NCI-H82 treated with DMSO at 0.1 percent for 48 hours (cell line): ENCODE results near the gene ITPR2.
"Not testable (repeated sequence)": the region's sequence is repeated elsewhere in the genome, so short reads cannot be mapped to it uniquely, and the experiment has no call there.

Experiments used
- DNase-seq: peaks from one replicate; lab custom pipeline; 2025; ENCODE audit not compliant: unreplicated experiment; lab: John Stamatoyannopoulos, UW

Gene ITPR2

DNA sequence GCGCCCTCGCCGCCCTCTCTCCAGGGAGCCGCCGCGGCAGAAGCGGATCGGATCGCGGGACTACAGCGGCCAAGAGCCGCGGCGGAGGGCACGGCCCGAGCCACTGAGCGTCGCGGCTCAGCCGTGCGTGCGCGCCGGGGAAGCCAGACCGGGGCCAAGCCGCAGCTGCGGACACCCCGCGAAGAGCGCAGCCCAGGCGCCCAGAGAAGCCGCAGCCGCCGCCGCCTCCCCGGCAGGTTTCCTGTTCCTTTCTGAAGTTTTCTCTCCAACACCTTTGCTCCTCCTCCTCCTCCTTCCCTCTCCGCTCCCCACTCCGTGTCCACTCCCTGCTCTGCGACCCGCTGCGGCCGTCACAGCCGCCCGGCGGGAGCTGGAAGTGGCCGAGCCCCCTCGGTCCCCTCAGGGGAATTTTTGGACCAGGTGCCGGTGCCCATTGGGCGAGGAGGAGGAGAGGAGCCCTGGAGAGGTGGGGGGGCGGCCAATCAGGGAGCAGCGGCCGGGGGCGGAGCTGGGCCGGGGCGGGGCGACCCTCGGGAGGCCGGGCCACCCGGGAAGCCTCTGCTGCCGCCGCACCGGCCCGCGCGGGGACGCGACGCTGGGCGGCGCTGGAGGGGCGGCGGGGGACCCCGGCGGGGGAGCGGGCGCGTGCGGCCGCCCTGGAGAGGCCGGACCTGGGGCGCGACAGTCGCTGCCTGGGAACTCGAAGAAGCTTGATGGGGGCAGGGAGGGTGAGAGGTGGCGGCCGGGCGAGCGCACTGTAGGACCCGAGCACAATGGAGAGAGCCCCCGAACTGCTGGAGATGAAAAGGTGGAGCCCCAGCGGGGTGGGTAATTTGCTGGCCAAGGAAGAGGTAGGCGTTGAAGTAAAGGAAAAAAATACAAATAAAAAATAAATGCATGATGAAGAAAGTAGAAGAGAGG is at the start of gene ITPR2:
Gene ITPR2 (minus strand): TSS at position 373 of the 921 bp plus-strand sequence. CDS start 413 bp downstream, outside the sequence.
- peak; percentile 83 for DNase-seq

- DNase-seq = no peak
These were observed 47.6 kb upstream of the ITPR2 start for GRCh38 chr12:26880625-26881024.

DNA sequence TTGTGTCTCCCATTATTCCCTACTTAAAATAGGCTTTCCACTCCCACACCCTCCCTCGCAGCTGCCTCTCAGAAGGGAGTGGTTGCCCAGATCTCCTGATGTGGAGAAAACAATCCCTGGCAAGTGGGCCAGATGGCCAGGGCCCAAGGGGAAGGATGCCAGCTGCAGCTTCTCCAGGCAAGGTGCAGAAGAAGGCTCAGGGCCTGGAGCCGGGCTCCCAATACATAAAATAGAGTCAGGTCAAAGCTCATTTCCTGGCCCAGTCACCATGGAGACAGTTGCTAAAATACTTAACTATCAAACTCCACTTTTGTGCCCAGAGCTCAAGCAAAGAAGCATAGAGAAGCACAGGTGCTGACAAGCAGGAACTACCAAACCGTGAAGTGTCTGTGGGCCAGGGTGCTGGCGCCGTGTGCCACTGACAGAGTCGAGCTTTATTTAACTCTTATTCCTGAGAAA is 45.7 kb upstream of the ITPR2 start:
- DNase-seq = peak; percentile 22

DNA sequence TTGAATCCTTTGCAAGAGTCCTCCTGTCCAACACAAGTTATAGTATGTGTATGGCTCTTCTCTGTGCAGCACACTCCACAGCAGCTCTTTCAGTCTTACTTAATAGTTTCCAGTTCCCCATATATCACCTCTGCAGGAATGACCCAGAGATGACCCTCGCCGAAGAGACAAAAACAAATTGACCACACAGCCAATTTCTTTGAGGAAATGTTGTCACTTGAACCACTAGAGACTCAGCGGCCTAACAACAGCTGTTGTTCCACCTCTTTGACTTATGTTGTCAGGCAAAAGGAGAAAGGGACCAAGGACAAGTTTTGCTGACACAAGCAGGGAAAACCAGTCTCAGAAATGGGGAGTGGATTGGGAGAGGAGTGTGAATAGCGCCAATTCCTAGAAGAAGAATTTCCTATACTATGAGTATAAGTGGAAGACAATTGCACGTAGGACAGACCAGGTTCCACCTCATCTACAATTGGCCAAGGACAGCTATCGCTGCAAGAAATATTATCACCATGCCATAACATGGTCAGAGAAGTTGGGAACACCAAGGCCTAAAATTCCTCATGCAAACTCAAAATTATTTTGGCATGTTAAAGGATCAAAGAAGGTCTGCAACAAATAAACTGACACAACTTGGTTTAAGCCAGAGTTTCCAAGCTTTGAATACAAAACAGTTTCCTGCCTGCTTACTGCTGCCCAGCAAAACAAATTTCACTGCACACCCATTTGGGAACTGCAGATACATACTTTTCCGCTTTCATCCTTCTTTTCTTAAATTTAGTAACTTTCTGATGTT is 41.7 kb upstream of the ITPR2 start:
- no peak for DNase-seq

DNA sequence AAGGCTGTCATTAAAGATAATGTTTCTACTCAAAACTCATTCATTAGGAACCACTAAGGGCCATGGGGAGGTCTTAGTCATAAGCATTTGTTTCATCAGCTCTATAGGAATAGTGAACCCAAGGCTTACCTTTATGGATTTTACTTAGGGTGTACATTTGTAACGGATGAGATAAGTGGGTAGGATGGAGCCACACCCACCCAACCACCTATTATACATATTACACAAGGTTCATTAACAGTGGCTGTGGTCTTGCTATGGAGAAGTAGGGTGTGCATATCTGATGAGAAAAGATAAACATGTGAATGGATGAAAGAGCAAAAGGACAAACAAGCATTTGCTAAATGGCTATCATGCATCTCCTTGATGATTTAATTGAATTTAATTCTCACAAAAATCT is 39.6 kb upstream of the ITPR2 start:
- DNase-seq = no peak

GRCh38 chr12:26871985-26872384 is 39.0 kb upstream of the ITPR2 start:
- DNase-seq = no peak

- no peak for DNase-seq
These were observed 37.8 kb upstream of the ITPR2 start for GRCh38 chr12:26870491-26871419.

- DNase-seq = no peak
These were observed 37.0 kb upstream of the ITPR2 start for GRCh38 chr12:26869908-26870459.

GRCh38 chr12:26869104-26869494 is 36.1 kb upstream of the ITPR2 start:
- no peak for DNase-seq

DNA sequence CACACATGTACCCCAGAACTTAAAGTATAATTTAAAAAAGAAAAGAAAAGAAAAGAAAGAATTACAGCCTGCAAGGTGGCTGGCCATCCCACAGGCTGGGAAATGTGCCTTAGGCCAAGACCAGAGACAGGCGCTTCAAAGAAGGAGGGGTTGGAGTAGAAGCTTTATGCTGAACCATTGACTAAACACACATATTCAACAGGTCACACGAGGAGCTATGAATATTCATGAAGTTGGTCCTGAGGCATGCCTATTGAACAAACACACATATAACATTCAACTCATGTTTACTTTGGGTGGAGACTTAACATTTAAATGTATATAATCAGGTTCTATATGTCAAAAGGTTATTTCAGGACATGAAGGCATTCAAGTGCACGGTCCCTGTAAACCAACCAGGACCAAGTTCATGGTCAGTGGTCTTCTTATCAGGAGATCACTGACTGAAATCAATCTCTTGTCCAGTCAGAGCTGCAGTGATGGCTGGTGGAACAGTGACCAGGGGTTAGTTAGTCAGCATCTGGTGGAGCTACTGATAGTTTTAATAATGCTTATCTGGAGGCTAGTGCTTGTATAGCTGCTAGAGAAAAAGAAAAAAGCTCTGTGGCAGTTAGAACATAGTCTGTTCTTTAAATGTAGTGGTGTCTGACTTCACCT is 35.6 kb upstream of the ITPR2 start:
- DNase-seq = no peak

- DNase-seq = no peak
These were observed 34.1 kb upstream of the ITPR2 start for GRCh38 chr12:26867080-26867479.

DNA sequence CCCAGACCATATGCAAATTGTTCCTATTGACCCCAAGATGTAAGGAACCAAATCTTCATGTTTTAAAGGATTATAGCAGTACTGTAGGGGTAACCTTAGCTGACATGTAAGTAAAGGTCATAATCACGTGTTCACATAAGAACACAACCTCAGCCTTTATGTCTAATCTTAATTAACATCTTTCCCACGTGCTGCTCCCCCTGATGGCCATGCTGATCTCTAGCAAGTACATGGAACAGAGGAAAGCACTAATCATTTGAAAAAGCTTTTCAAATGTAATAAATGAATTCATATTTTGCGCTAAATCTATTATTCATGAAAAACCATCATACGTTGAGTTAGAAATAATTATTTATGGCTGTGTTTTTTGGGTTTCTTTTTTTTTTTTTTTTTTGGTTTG is 30.5 kb upstream of the ITPR2 start:
- peak; percentile 16 for DNase-seq

DNA sequence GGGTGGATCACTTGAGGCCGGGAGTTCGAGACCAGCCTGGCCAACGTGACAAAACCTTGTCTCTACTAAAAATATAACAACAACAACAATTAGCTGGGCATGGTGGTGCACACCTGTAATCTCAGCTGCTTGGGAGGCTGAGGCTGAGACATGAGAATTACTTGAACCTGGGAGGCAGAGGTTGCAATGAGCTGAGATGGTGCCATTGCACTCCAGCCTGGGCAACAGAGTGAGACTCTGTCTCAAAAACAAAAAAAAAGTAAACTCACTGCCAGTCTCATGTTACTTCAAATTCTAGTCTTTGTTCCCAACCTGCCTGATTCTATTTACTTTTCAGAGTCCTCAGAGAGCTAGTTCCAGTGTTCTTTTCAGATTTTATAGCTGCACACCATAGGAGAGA is 29.8 kb upstream of the ITPR2 start:
- not testable (repeated sequence) for DNase-seq

GRCh38 chr12:26861690-26862089 is 28.7 kb upstream of the ITPR2 start:
- no peak for DNase-seq

DNA sequence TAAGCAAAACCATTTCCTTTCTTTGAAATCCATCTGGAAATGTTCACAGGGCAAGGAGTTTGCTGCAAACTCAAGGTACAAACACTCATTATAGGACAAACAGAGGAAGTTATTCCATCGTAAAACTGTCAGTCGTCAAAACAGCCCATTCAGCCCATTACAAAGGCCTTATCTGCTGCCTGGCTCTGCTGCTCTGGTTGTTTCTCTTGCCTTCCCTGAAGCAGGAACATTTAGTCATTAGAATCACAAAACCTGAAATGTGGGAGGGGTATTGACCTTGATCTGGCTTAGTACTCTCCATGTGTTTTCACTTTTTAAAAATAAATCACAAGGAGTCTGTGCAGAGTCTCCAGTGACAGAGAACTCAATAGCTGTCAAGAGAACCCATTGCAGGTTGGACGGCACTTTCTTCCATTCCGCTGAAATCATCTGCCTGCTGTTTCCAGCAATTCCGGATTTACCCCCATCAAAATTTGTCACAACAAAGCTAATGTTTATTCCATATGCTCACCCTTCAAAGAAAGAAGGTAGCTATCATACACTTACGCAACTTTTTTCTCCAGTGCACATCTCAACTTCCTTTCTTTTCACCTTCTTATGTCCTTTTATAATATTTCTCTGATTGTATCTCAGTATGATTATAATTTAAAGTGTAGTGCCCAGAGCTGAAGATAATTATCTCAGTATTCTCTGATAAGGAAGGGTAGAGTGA is 24.6 kb upstream of the ITPR2 start:
- no peak for DNase-seq

- no peak for DNase-seq
These were observed 22.3 kb upstream of the ITPR2 start for GRCh38 chr12:26855337-26855736.

DNA sequence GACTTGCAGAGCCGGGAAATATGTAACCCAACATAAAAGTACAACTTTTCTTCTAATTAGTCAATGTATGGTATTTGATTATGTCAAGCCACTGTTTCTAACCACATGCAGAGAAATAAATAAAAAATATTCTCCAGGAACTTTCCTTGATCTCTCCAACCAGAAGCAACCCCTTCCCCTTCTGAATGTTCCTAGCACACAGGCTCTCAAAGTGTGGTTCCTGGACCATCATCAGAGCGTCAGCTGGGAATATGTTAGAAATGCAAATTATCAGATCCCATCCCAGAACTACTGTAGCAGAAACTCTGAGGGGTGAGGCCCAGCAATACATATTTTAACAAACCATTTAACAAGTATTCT is 21.0 kb upstream of the ITPR2 start:
- DNase-seq = no peak

- DNase-seq = peak; percentile 25
These were observed 20.5 kb upstream of the ITPR2 start for GRCh38 chr12:26853303-26854030.
